ENCODE results near the gene C11orf87.
A peak's percentile ranks its signal among the peaks of the same experiment; 100 is the strongest.

The C11orf87 gene

DNA sequence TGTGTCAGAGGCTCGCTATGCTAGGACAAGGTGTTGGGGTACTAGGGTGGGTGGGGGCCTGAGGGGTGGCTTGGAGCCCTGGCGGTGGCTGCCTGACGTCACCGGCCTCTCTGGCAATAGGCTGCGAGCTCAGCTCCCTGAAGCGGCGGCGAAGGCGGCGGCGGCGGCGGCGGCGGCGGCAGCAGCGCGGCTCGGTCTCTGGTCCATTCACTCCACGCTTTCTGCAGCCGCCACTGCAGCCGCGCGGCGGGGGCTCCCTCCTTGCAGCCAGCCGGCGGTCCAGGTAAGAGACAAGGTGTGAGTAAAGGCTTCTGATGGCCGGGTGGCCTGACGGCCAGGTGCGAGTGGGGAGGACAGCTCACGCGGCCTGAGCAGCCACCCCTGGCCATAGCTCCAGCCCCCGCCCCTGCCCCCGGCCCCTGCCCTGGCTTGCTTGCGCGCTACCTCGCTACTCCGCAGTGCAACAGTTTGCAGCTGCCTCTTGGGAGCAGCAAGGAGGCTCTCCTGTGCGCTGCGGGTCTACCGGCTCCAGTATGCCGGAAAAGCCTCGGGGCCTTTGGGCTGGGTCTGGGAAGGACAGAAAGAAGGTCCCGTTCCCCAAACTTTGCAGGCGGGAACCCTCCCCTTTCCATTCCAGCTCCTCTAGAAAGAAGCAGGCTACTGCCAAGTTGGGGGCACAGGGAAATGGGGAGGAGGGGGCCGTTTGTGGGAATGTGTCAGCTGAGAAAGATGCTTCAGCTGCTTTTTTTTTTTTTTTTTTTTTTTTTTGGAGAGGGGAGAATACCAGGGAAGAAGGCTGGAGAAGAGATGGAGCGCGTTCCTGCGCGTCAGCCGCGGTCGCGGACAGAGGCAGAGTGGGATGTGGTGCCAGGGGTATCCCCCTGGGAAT is at the start of gene C11orf87:
Gene C11orf87 (plus strand): TSS at position 210 of the 889 bp plus-strand sequence. CDS start 1,444 bp downstream, outside the sequence.
- DNase-seq, result peak; percentile 5

- no peak for DNase-seq
Measured at GRCh38 chr11:109374032-109374431, 48.0 kb upstream of the C11orf87 start.

GRCh38 chr11:109374441-109374840 is 47.5 kb upstream of the C11orf87 start:
- no peak for DNase-seq

GRCh38 chr11:109377039-109377742 is 44.8 kb upstream of the C11orf87 start:
- DNase-seq, result no peak

DNA sequence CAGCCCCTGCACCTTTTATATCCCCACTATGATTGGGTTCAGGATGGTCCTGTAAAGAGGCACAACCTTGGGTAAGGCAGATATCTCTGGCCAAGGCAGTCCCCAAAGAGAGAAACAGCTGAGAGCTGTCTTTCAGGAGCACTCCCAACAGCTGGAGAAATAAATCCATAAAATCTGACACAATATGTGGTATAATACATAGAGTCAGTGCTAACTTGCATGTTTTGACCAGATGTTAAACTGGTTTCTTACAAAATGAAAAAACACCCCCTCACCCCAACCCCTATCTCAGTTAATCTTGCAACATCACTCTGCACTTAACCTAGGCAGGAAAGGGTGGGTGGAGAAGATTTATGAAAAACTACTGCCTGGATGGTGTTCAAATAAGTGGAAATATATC is 44.0 kb upstream of the C11orf87 start:
- no peak for DNase-seq

DNA sequence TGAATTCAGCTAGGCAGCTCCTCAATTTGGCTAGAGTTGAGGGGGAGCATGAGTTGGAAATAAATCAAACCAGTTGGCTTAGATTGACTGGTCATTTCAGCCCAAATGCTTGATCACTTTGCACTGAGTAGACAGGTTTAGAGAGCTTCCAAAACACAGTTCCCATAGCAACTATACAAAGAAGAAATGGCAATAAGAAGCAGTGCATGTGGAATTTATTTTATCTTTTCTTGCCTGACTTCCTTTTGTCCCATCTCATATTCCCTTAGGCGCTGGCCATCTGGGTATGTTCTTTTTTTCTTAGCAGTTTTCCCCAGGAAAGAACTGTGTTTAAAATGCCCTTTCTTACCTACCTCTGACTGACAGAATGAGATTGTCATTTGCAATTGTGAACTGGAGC is 38.7 kb upstream of the C11orf87 start:
- no peak for DNase-seq

GRCh38 chr11:109384873-109385272 is 37.1 kb upstream of the C11orf87 start:
- no peak for DNase-seq

- DNase-seq, result no peak
Measured at GRCh38 chr11:109388982-109389381, 33.0 kb upstream of the C11orf87 start.

- no peak for DNase-seq
Measured at GRCh38 chr11:109390752-109391151, 31.2 kb upstream of the C11orf87 start.

- DNase-seq, result no peak
Measured at GRCh38 chr11:109401545-109401944, 20.4 kb upstream of the C11orf87 start.

DNA sequence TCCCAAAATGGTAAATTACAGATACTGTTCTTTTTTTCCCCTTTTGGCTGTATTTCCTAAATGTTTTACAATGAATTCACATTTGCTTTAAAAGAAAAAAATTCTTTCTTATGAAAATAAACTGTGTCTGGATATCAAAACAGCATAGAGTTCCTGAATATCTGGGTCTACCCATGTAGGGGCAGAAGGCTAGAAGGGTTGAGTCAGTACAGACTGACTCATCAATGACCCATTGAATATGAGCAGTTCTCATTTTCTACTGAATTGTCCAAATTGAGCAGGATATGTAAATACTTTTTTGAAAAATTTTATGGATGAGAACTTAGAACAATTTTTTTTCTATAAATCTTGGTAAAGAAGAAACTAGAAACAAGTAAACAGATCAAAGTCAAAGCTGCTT is 16.3 kb upstream of the C11orf87 start:
- DNase-seq, result peak; percentile 27

- DNase-seq, result no peak
Measured at GRCh38 chr11:109416601-109417000, 5.4 kb upstream of the C11orf87 start.

GRCh38 chr11:109422870-109423465 is 978 bp downstream of the C11orf87 start:
- peak; percentile 18 for DNase-seq

GRCh38 chr11:109423466-109424190 is 1.6 kb downstream of the C11orf87 start:
- DNase-seq, result no peak

GRCh38 chr11:109424901-109425300 is 2.9 kb downstream of the C11orf87 start:
- DNase-seq, result no peak

- DNase-seq, result no peak
Measured at GRCh38 chr11:109425554-109425953, 3.6 kb downstream of the C11orf87 start.

GRCh38 chr11:109426442-109427240 is 4.7 kb downstream of the C11orf87 start:
- peak; percentile 31 for DNase-seq

- peak; percentile 52 for DNase-seq
Measured at GRCh38 chr11:109432105-109432504, 10.1 kb downstream of the C11orf87 start.

- no peak for DNase-seq
Measured at GRCh38 chr11:109433753-109434256, 11.8 kb downstream of the C11orf87 start.

GRCh38 chr11:109435121-109435742 is 13.2 kb downstream of the C11orf87 start:
- DNase-seq, result peak; percentile 62

- no peak for DNase-seq
Measured at GRCh38 chr11:109439684-109440083, 17.7 kb downstream of the C11orf87 start.
